ENCODE data around the gene FCRLB. TPM values are rescaled to one million over a fixed set of nuclear protein-coding genes. Genes with fewer than 3 reads are reported as not detected.

Gene FCRLB
- total RNA-seq, 1 donor from 2014 or later = not detected

DNA sequence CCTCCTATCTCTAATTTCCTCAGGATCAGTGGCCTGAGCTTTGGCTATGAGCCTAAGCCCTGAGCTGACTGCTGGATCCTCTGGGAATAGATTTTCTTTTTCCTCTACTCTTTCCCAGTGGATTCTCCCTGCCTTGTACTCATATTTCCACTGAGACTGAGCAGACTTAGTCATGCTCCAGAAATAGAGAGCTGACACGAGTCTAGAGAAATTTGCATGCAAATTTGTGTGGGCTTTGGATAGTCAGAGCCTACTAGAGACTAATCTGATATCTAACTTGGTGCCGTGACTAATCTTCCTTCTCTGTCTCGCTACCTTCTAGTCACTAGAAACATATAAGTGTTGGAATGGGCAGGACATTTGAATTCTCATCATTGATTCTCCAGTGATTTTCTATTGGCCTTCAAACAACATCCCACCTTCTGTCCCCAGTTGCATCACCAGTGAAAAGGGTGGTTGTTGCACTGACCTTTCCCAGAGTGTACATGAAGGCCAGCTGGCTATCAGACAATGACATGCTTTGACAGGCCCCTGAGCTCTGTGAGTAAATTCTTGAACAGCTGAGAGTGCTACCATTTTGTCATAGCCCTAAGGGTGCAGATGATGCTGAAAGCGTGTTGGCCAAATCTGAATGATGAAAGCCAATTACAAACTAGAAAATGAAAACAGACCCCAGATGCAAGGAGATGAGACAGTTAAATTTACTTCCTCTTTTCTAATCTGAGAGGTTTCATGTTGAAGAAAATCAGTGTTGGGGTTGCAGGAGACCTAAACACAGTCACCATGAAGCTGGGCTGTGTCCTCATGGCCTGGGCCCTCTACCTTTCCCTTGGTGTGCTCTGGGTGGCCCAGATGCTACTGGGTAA, 14.6 kb upstream of the FCRLB start, which contains the start of gene FCRLA:
FCRLA (plus strand) TSS at position 748 of the 866 bp plus-strand sequence; CDS start at position 784, 36 bp downstream.
- H3K36me3 Mint-ChIP-seq = no peaks in the 10 kb centered on the region
- Histone ChIP-seq H3K4me3 (no peak within 1 kb of the TSS), H3K36me3 (no peaks in the 10 kb centered on the region), H3K9me3 (ENCODE audit: low read depth) (no peaks in the 10 kb centered on the region), H3K9ac (no peak within 1 kb of the TSS), H4K20me1 (ENCODE audit: low read depth) (no peaks in the 10 kb centered on the region), H3K79me2 (ENCODE audit: low read depth) (no peaks in the 10 kb centered on the region), H3F3A (ENCODE audit: low read depth) (no peaks in the 10 kb centered on the region), H3K27ac (no peak within 1 kb of the TSS), H3K27me3 (no peaks in the 10 kb centered on the region), H3K4me2 (no peak within 1 kb of the TSS), H3K4me1 (no peaks in the 10 kb centered on the region), H2AFZ (replicated peaks) (no peak within 1 kb of the TSS)
- H3K4me3 Mint-ChIP-seq = no peak within 1 kb of the TSS
- no peaks in the 10 kb centered on the region for H3K27me3 Mint-ChIP-seq (ENCODE audit: insufficient read depth, low read depth)
- DNase-seq (ENCODE audit: low spot score) = no peak
- H3K4me1 Mint-ChIP-seq = no peaks in the 10 kb centered on the region
- no peaks in the 10 kb centered on the region for H3K9me3 Mint-ChIP-seq
- TF ChIP-seq EZH2phosphoT487 (IDR thresholded peaks at IDR 0.05) (no peak), EZH2 (IDR thresholded peaks at IDR 0.05) (no peak)
- TF ChIP-seq, protein P1, sequence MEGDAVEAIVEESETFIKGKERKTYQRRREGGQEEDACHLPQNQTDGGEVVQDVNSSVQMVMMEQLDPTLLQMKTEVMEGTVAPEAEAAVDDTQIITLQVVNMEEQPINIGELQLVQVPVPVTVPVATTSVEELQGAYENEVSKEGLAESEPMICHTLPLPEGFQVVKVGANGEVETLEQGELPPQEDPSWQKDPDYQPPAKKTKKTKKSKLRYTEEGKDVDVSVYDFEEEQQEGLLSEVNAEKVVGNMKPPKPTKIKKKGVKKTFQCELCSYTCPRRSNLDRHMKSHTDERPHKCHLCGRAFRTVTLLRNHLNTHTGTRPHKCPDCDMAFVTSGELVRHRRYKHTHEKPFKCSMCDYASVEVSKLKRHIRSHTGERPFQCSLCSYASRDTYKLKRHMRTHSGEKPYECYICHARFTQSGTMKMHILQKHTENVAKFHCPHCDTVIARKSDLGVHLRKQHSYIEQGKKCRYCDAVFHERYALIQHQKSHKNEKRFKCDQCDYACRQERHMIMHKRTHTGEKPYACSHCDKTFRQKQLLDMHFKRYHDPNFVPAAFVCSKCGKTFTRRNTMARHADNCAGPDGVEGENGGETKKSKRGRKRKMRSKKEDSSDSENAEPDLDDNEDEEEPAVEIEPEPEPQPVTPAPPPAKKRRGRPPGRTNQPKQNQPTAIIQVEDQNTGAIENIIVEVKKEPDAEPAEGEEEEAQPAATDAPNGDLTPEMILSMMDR (IDR thresholded peaks at IDR 0.05) = no peak
- H3K27ac Mint-ChIP-seq = no peak within 1 kb of the TSS

DNA sequence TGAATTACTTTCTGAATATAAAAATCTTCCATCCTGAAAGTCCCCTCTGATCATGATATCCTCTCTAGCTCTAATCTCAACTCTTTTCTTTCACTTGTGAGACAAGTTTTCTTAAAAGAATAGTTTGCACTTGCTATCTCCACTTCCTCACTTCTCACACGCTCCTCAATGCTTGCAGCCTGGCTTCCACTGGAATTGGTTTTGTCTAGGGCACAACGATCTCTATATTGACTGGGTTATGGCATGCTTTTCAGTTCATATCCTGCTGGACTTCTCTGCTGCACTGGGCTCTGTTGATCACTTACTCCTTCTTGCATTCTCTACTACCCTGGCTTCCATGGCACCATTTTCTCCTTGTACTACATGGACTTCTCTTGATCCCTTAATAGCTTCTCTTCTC, 13.8 kb upstream of the FCRLB start:
- Histone ChIP-seq H3K4me1 (no peaks in the 10 kb centered on the region), H3K27ac (no peak overlapping the region), H3K36me3 (no peaks in the 10 kb centered on the region), H2AFZ (replicated peaks) (no peak overlapping the region), H3K9me3 (ENCODE audit: low read depth) (no peaks in the 10 kb centered on the region), H3K4me2 (no peak overlapping the region), H3K4me3 (no peak overlapping the region), H3K79me2 (ENCODE audit: low read depth) (no peaks in the 10 kb centered on the region), H3K9ac (no peak overlapping the region), H3F3A (ENCODE audit: low read depth) (no peaks in the 10 kb centered on the region), H3K27me3 (no peaks in the 10 kb centered on the region), H4K20me1 (ENCODE audit: low read depth) (no peaks in the 10 kb centered on the region)
- DNase-seq (ENCODE audit: low spot score) = no peak
- H3K9me3 Mint-ChIP-seq = no peaks in the 10 kb centered on the region
- no peaks in the 10 kb centered on the region for H3K27me3 Mint-ChIP-seq (ENCODE audit: insufficient read depth, low read depth)
- H3K4me3 Mint-ChIP-seq = no peak overlapping the region
- H3K4me1 Mint-ChIP-seq = no peaks in the 10 kb centered on the region
- H3K36me3 Mint-ChIP-seq = no peaks in the 10 kb centered on the region
- H3K27ac Mint-ChIP-seq = no peak overlapping the region
- TF ChIP-seq EZH2phosphoT487 (IDR thresholded peaks at IDR 0.05) (no peak), EZH2 (IDR thresholded peaks at IDR 0.05) (no peak)
- TF ChIP-seq, protein P1 (IDR thresholded peaks at IDR 0.05) = no peak

DNA sequence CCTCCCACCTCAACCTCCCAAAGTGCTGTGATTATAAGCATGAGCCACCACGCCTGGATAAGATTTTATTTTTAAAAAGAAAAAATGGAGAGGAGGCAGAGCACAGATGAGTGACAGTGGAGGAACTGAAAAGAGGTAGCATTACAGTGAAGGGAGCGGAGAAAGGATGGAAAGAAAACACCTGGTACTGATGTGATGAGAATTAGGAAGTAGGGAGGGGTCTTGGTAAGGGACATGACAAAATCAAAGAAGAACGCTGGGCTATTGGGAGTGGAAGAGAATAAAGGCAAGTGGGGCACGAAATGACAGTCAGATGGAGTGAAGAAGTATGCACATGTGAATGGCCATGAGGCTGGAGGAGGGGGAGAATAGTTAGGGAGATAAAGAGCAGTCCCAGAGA, 12.0 kb upstream of the FCRLB start:
- H3F3A ChIP-seq (ENCODE audit: low read depth) = no peaks in the 10 kb centered on the region
- H2AFZ ChIP-seq (replicated peaks) = no peak overlapping the region
- no peaks in the 10 kb centered on the region for H3K4me1 Mint-ChIP-seq
- no peaks in the 10 kb centered on the region for H3K79me2 ChIP-seq (ENCODE audit: low read depth)
- TF ChIP-seq EZH2 (IDR thresholded peaks at IDR 0.05) (no peak), EZH2phosphoT487 (IDR thresholded peaks at IDR 0.05) (no peak)
- TF ChIP-seq, protein P1 (IDR thresholded peaks at IDR 0.05) = no peak
- H4K20me1 ChIP-seq (ENCODE audit: low read depth) = no peaks in the 10 kb centered on the region
- no peaks in the 10 kb centered on the region for H3K36me3 Mint-ChIP-seq
- no peaks in the 10 kb centered on the region for H3K4me1 ChIP-seq
- H3K9ac ChIP-seq = no peak overlapping the region
- no peaks in the 10 kb centered on the region for H3K27me3 Mint-ChIP-seq (ENCODE audit: insufficient read depth, low read depth)
- no peaks in the 10 kb centered on the region for H3K36me3 ChIP-seq
- no peaks in the 10 kb centered on the region for H3K27me3 ChIP-seq
- H3K27ac ChIP-seq = no peak overlapping the region
- no peak overlapping the region for H3K4me3 ChIP-seq
- H3K9me3 ChIP-seq (ENCODE audit: low read depth) = no peaks in the 10 kb centered on the region
- H3K4me3 Mint-ChIP-seq = no peak overlapping the region
- no peak for DNase-seq (ENCODE audit: low spot score)
- no peaks in the 10 kb centered on the region for H3K9me3 Mint-ChIP-seq
- H3K27ac Mint-ChIP-seq = no peak overlapping the region
- H3K4me2 ChIP-seq = no peak overlapping the region
